ENCODE results near the gene KLC1.

DNA sequence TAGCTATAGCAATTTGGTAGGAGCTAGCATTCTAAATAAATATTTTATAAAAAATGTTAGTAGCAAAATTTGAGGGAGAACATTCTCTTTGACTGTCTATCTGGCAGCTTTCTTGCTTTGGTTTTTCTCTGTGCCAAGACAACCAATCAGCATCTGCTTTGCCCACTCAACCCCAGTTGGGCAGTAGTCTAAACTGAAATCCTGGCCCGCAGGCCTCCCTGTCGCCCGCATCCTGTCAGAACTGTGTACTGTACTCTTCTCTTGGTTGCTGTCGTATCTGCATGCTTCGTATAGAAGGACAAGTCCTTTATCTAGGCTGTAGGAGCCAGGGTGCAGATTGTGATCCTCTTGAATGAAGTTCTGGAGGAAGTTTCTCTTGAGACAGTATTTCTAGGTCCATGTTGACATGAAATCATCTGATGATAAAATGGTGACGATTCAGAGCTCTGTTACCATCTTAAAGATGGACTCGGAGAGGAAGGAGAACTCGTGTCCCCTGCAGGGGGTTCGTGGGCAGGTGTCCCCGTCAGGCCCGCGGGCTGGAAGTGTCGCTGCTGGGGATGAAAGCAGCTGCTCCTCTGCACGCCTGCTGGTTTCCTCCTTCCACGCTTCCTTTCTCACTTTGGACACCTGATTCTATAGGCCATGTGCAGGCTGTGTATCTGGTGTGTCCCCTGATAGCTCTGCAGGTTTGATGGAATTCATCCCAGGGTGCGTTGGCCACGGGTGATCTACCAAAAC lies 51.6 kb downstream of the KLC1 start:
- TF ChIP-seq, protein P1, sequence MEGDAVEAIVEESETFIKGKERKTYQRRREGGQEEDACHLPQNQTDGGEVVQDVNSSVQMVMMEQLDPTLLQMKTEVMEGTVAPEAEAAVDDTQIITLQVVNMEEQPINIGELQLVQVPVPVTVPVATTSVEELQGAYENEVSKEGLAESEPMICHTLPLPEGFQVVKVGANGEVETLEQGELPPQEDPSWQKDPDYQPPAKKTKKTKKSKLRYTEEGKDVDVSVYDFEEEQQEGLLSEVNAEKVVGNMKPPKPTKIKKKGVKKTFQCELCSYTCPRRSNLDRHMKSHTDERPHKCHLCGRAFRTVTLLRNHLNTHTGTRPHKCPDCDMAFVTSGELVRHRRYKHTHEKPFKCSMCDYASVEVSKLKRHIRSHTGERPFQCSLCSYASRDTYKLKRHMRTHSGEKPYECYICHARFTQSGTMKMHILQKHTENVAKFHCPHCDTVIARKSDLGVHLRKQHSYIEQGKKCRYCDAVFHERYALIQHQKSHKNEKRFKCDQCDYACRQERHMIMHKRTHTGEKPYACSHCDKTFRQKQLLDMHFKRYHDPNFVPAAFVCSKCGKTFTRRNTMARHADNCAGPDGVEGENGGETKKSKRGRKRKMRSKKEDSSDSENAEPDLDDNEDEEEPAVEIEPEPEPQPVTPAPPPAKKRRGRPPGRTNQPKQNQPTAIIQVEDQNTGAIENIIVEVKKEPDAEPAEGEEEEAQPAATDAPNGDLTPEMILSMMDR (IDR thresholded peaks at IDR 0.05; ENCODE audit: insufficient read depth, low read depth, low read length): no peak
- TF ChIP-seq EZH2 (IDR thresholded peaks at IDR 0.05; ENCODE audit: insufficient read depth, low read length): no peak
